T-cell (primary cell): ENCODE data around the gene AOX1. TPM values are rescaled to one million over a fixed set of nuclear protein-coding genes. Genes with fewer than 3 reads are reported as not detected.

Experiments used
- total RNA-seq, 35 experiments: library from RNA in 6 of 35; stranded (reverse) in 6 of 35; fragments of 120-200 nt in 1 of 35; gene quantifications; one replicate each; pipeline versions ENCODE4 v1.2.1 to v1.2.4 and lab custom pipeline; 2013 to 2026

AOX1 gene
- total RNA-seq, 5 donors from 2014 or later (not counting 1 experiment from before 2014, with no cell fraction given): 1.3 to 1.4 (median 1.4) TPM; not detected in 2

Other genes with a start within 250 kb of the AOX1 start
- gene KCTD18, start 75.9 kb upstream of the AOX1 start, total RNA-seq: 10 to 100 TPM; 16.1 to 19.8 (median 19.1) TPM
- 1 to 10 TPM; 1.2 to 4.9 (median 2.8) TPM for gene SGO2, start 59.8 kb upstream of the AOX1 start, total RNA-seq
- 100 to 1,000 TPM; 132 to 258 (median 139) TPM for gene BZW1, start 225.9 kb downstream of the AOX1 start, total RNA-seq